ENCODE measurements around the gene FANCG. TPM values are rescaled to one million over a fixed set of nuclear protein-coding genes. Genes with fewer than 3 reads are reported as not detected.

Gene FANCG
- total RNA-seq, 1 donor from 2014 or later: 52.2 TPM

DNA sequence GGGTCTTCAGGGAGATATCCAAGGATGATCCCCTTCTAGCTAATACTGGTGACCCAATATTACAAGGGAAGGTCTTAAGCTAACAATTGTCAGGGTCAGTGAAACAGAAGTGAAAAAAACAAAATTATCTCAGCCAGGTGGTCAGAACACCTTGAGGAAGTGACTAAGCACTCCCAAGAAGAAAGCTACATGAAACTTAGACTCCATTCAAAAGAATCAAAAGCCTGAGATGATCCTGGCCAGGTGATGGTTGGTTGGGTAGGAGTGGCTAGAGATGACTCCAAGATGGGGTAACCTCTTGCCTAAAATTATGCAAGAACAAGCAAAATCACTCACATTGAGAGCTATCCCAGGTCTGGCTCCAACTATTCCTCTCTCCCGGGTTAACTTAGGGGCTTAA, 12.7 kb downstream of the FANCG start:
- no peaks in the 10 kb centered on the region for H3K9me3 Mint-ChIP-seq
- peaks cover 36% of the 10 kb centered on the region for H3K36me3 Mint-ChIP-seq
- DNase-seq (ENCODE audit: low spot score in 2 of 2, unreplicated experiment in 2 of 2): no peak
- TF ChIP-seq, protein P1, sequence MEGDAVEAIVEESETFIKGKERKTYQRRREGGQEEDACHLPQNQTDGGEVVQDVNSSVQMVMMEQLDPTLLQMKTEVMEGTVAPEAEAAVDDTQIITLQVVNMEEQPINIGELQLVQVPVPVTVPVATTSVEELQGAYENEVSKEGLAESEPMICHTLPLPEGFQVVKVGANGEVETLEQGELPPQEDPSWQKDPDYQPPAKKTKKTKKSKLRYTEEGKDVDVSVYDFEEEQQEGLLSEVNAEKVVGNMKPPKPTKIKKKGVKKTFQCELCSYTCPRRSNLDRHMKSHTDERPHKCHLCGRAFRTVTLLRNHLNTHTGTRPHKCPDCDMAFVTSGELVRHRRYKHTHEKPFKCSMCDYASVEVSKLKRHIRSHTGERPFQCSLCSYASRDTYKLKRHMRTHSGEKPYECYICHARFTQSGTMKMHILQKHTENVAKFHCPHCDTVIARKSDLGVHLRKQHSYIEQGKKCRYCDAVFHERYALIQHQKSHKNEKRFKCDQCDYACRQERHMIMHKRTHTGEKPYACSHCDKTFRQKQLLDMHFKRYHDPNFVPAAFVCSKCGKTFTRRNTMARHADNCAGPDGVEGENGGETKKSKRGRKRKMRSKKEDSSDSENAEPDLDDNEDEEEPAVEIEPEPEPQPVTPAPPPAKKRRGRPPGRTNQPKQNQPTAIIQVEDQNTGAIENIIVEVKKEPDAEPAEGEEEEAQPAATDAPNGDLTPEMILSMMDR (IDR thresholded peaks at IDR 0.05; ENCODE audit: unreplicated experiment): no peak
- H3K4me1 Mint-ChIP-seq: peaks cover 33% of the 10 kb centered on the region
- H3K27me3 Mint-ChIP-seq (ENCODE audit: low read depth): no peaks in the 10 kb centered on the region
- no peak overlapping the region for H3K27ac Mint-ChIP-seq
- no peak overlapping the region for H3K4me3 Mint-ChIP-seq

DNA sequence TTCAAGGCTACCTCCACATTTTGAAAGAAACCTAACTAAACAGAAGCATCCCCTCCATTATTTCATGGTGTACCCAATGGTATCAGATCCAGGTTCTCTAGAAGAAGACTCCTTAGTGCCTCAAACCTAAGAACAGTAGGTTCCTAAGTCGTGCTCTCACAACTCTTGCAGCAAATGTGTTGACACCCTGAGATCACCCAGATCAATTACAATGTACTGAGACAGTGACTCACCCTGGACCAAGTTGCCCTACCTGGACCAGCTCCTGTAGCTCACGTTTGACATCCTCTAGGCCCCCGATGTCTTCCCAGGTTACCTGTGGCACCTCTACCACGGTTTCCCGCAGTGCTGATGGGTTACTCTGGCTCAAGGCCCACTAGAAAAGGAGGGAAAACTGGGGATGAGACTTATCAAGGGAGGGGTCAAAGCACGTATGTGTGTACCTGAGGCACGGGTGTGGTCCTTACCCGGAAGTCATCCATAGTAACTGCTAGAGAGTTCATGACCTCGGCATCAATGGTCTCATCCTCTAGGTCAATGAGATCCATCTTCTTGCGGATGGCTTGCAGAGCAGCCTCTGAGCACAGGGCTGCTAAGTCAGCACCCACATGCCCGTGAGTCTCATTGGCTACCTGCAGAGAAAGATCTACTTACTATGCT, 19.1 kb downstream of the FANCG start:
- Mint-ChIP-seq H3K4me1 (no peaks in the 10 kb centered on the region), H3K9me3 (no peaks in the 10 kb centered on the region), H3K4me3 (no peak overlapping the region), H3K27ac (no peak overlapping the region), H3K36me3 (peaks cover 72% of the 10 kb centered on the region), H3K27me3 (ENCODE audit: low read depth) (no peaks in the 10 kb centered on the region)
- TF ChIP-seq, protein P1 (IDR thresholded peaks at IDR 0.05; ENCODE audit: unreplicated experiment): no peak
- no peak for DNase-seq (ENCODE audit: low spot score in 2 of 2, unreplicated experiment in 2 of 2)

DNA sequence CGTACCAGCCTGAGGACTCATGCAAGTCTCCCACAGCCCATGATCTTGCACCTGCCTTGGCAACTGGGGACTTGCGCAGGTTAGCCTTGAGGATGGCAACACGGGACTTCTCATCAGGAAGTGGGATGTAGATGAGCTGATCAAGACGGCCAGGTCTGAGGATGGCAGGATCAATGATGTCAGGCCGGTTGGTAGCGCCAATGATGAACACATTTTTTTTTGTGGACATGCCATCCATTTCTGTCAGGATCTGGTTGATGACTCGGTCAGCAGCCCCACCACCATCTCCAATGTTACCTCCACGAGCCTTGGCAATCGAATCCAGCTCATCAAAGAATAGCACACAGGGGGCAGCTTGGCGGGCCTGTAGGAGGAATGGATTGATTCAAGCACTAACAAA, 20.3 kb downstream of the FANCG start:
- no peak overlapping the region for H3K27ac Mint-ChIP-seq
- no peaks in the 10 kb centered on the region for H3K27me3 Mint-ChIP-seq (ENCODE audit: low read depth)
- H3K4me1 Mint-ChIP-seq: no peaks in the 10 kb centered on the region
- H3K9me3 Mint-ChIP-seq: peaks cover 3% of the 10 kb centered on the region
- TF ChIP-seq, protein P1 (IDR thresholded peaks at IDR 0.05; ENCODE audit: unreplicated experiment): no peak
- no peak for DNase-seq (ENCODE audit: low spot score in 2 of 2, unreplicated experiment in 2 of 2)
- H3K36me3 Mint-ChIP-seq: peaks cover 76% of the 10 kb centered on the region
- no peak overlapping the region for H3K4me3 Mint-ChIP-seq

DNA sequence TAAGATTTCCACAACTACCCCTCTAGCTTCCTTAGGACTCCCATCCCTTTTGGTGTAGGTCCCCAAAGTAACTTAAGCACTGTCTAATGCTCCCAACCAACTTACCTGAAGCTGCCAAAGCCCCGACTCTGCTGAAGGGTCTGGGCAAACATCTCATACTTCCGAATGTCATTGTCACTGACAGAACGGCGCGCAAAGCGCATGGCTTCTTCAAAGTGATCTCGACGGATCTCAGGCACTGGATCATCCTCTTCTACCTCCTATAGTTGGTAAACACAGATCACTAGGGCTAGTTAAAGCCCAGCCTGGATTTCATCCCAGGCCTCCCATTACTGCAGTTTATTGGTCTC, 22.5 kb downstream of the FANCG start:
- H3K36me3 Mint-ChIP-seq: peaks cover 85% of the 10 kb centered on the region
- TF ChIP-seq, protein P1 (IDR thresholded peaks at IDR 0.05; ENCODE audit: unreplicated experiment): no peak
- H3K27ac Mint-ChIP-seq: no peak overlapping the region
- H3K27me3 Mint-ChIP-seq (ENCODE audit: low read depth): no peaks in the 10 kb centered on the region
- peaks cover 14% of the 10 kb centered on the region for H3K9me3 Mint-ChIP-seq
- no peak overlapping the region for H3K4me3 Mint-ChIP-seq
- DNase-seq (ENCODE audit: low spot score in 2 of 2, unreplicated experiment in 2 of 2): no peak
- no peaks in the 10 kb centered on the region for H3K4me1 Mint-ChIP-seq

DNA sequence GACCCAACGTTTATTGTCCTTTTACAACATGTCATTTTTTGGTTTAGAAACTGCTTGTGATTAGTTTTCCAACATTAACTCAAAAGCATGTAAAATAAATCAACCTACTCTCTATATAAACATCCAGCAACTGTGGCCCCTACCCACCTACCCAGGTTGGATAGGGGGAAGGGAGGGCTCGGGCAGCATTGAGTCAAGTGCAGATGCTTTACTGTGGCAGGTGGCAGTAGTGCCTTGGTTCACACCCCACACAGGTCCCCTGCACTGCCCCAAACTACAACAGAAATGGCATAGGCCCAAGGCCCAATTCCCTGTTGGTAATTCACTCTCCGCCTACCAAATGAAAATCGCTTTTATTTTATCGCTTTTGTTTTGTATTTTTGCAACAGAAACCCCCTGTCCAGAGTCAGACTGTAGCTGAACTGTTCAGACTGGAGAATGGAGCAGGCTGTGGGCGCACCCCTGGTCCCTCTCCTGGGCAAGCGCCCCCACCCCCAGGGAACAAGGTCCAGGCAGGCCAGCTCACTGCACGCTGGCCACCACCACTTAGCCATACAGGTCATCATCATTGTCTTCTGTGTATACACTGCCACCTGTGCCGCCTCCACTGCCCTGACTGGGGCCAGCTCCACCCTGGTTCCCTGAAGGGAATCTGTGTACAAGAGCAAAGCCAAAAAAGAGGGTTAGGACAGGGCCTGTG, 23.0 kb downstream of the FANCG start:
- peaks cover 84% of the 10 kb centered on the region for H3K36me3 Mint-ChIP-seq
- H3K27me3 Mint-ChIP-seq (ENCODE audit: low read depth): no peaks in the 10 kb centered on the region

More for the DNA sequence above, 23.0 kb downstream of the FANCG start:
- no peaks in the 10 kb centered on the region for H3K4me1 Mint-ChIP-seq
- DNase-seq (ENCODE audit: low spot score in 2 of 2, unreplicated experiment in 2 of 2): no peak
- peaks cover 14% of the 10 kb centered on the region for H3K9me3 Mint-ChIP-seq
- no peak overlapping the region for H3K4me3 Mint-ChIP-seq
- TF ChIP-seq, protein P1 (IDR thresholded peaks at IDR 0.05; ENCODE audit: unreplicated experiment): no peak
- no peak overlapping the region for H3K27ac Mint-ChIP-seq

All from mesothelial cell of epicardium (in vitro differentiated cells).